K562 (cell line): ENCODE data around the gene IRF9. TPM values are rescaled to one million over a fixed set of nuclear protein-coding genes. Genes with fewer than 3 reads are reported as not detected.

Experiments
- ATAC-seq: fragments of 200-7000 bp; cut with Tn5 transposase; 3 replicates; pipeline ENCODE4 v1.9.1; 2020; ENCODE audit warnings: moderate library complexity
- BruUV-seq: library from RNA; stranded (reverse); fragments of 400-500 nt; replicated peaks from 2 replicates; lab custom pipeline; 2021; lab: Mats Ljungman, UMichigan
- CTCF ChIA-PET: fragments of 300-600 bp; formaldehyde crosslinking; extraction: SDS; loops from one replicate; lab custom pipeline; 2021; ENCODE audit warnings: low intra/inter-chr PET ratio; lab: Yijun Ruan, JAX
- POLR2A ChIA-PET: fragments of 300-600, 350-650 bp; sonication (Branson Sonifier 250); formaldehyde crosslinking; extraction: SDS; loops from one replicate; lab custom pipeline; 2021; ENCODE audit warnings: antibody characterized with exemption, inconsistent platforms; lab: Yijun Ruan, JAX
- DNase-seq, 4 experiments: peaks; one replicate each; pipeline versions ENCODE4 v3.0.0 to v3.0.0-alpha.2; 2011 to 2018; ENCODE audit warnings: low spot score in 3 of 4, mixed read lengths in 3 of 4; ENCODE audit errors: extremely low read depth in 1 of 4
- FAIRE-seq: peaks from 2 replicates; lab custom pipeline; 2011; peaks lifted over from hg19 to GRCh38; lab: Jason Lieb, UNC
- H2AFZ ChIP-seq: 2 replicates; pipeline ENCODE4 v1.6.0; 2011; ENCODE audit warnings: low read depth, low read length, control low read depth, inconsistent platforms
- H3K27ac ChIP-seq: fragments of 200-600 bp; 3 replicates; pipeline ENCODE4 v1.8.0; 2011; ENCODE audit warnings: low read depth, mild to moderate bottlenecking, control low read depth, inconsistent platforms, low read length, moderate library complexity, mixed read lengths; ENCODE audit errors: extremely low read depth
- H3K27me3 ChIP-seq, 2 experiments: fragments of 300-600 bp in 1 of 2; 2 replicates in 1 of 2; 3 replicates in 1 of 2; pipeline versions ENCODE4 v1.6.0 to v1.8.0; 2011; ENCODE audit warnings: inconsistent platforms in 2 of 2, low read length in 2 of 2, mild to moderate bottlenecking in 1 of 2, mixed read lengths in 1 of 2, moderate library complexity in 1 of 2; ENCODE audit not compliant: control insufficient read depth in 2 of 2, insufficient read depth in 2 of 2
- H3K36me3 ChIP-seq: fragments of 300-600 bp; 3 replicates; pipeline ENCODE4 v1.8.0; 2011; ENCODE audit warnings: mild to moderate bottlenecking, low read length, inconsistent platforms; ENCODE audit not compliant: control insufficient read depth, insufficient read depth
- H3K4me1 ChIP-seq, 2 experiments: fragments of 200-600 bp in 1 of 2; replicated peaks in 1 of 2; 2 replicates in 1 of 2; 3 replicates in 1 of 2; pipeline versions ENCODE4 v1.5.1 to v1.8.0; 2011; ENCODE audit warnings: inconsistent platforms in 2 of 2, low read length in 2 of 2, mild to moderate bottlenecking in 1 of 2, mixed read lengths in 1 of 2, moderate library complexity in 1 of 2; ENCODE audit not compliant: control insufficient read depth in 2 of 2, insufficient read depth in 2 of 2
- H3K4me2 ChIP-seq: 2 replicates; pipeline ENCODE4 v1.6.1; 2011; ENCODE audit warnings: low read length, control low read depth, inconsistent platforms, mixed read lengths; ENCODE audit not compliant: insufficient read depth
- H3K4me3 ChIP-seq: fragments of 200-600 bp; sonication (generic), shearing (Covaris generic); 2 replicates; pipeline ENCODE4 v1.5.1; 2016; ENCODE audit warnings: control low read depth, inconsistent platforms
- H3K79me2 ChIP-seq: fragments of 200-600 bp; 3 replicates; pipeline ENCODE4 v1.8.0; 2011; ENCODE audit warnings: low read length, inconsistent platforms; ENCODE audit not compliant: control insufficient read depth, insufficient read depth
- H3K9ac ChIP-seq, 2 experiments: 2 replicates each; pipeline versions ENCODE4 v1.6.0 to v1.6.1; 2011; ENCODE audit warnings: low read depth in 2 of 2, low read length in 2 of 2, control low read depth in 1 of 2, inconsistent platforms in 1 of 2, mild to moderate bottlenecking in 1 of 2, mixed read lengths in 1 of 2; ENCODE audit not compliant: insufficient read depth in 1 of 2
- H3K9me1 ChIP-seq: one replicate; pipeline ENCODE4 v1.6.0; 2011; ENCODE audit warnings: inconsistent platforms, mild to moderate bottlenecking, low read length, moderate library complexity; ENCODE audit not compliant: control insufficient read depth, insufficient read depth
- H3K9me3 ChIP-seq: replicated peaks from 2 replicates; pipeline ENCODE4 v1.5.1; 2011; ENCODE audit warnings: low read depth, low read length, inconsistent platforms; ENCODE audit not compliant: control insufficient read depth, insufficient read depth
- H4K20me1 ChIP-seq: replicated peaks from 2 replicates; pipeline ENCODE4 v1.6.1; 2011; ENCODE audit warnings: low read length, inconsistent platforms, mixed read lengths; ENCODE audit not compliant: control insufficient read depth, insufficient read depth
- FIP1L1 ChIP-seq: fragments of 200-400 bp; formaldehyde crosslinking; IDR thresholded peaks from 2 replicates; pipeline ENCODE4 v1.6.1; 2018; ENCODE audit warnings: mild to moderate bottlenecking, low read depth, low read length; ENCODE audit not compliant: poor library complexity, severe bottlenecking
- IRF2 ChIP-seq: sonication (generic); formaldehyde crosslinking; IDR thresholded peaks from 2 replicates; pipeline ENCODE4 v1.8.1; 2022; ENCODE audit warnings: mild to moderate bottlenecking, missing genetic modification reagents
- JUNB ChIP-seq: fragments of 450-650 bp; formaldehyde crosslinking; conservative IDR thresholded peaks from 2 replicates; pipeline ENCODE4 v1.4.0; 2020; ENCODE audit warnings: mild to moderate bottlenecking
- PCBP1 ChIP-seq: fragments of 200-400 bp; formaldehyde crosslinking; IDR thresholded peaks from 2 replicates; pipeline ENCODE4 v1.6.1; 2018; ENCODE audit warnings: mild to moderate bottlenecking, low read depth, low read length; ENCODE audit not compliant: poor library complexity, severe bottlenecking
- RBM22 ChIP-seq: fragments of 200-400 bp; formaldehyde crosslinking; IDR thresholded peaks from 2 replicates; pipeline ENCODE4 v1.6.1; 2018; ENCODE audit warnings: low read length, low read depth; ENCODE audit not compliant: poor library complexity, severe bottlenecking
- RFX5 ChIP-seq: IDR thresholded peaks from 2 replicates; pipeline ENCODE4 v1.6.1; 2011; ENCODE audit warnings: low read depth, mild to moderate bottlenecking, improper control_type of control experiment, low read length
- SP2 ChIP-seq: IDR thresholded peaks from 2 replicates; pipeline ENCODE4 v1.6.1; 2011; ENCODE audit warnings: mild to moderate bottlenecking, low read depth, low read length, moderate library complexity; ENCODE audit not compliant: poor library complexity, severe bottlenecking; ENCODE audit errors: extremely low read depth
- THRB ChIP-seq: fragments of 450-650 bp; formaldehyde crosslinking; conservative IDR thresholded peaks from 2 replicates; pipeline ENCODE4 v1.4.0; 2022; ENCODE audit warnings: mild to moderate bottlenecking, missing genetic modification characterization
- ZNF584 ChIP-seq: fragments of 200-800 bp; sonication (Bioruptor generic); IDR thresholded peaks from 2 replicates; pipeline ENCODE4 v1.6.1; 2016; ENCODE audit warnings: low read depth, mild to moderate bottlenecking, missing genetic modification characterization, missing compliant biosample characterization
- WGBS: fragments of 100-300 bp; shearing (Covaris generic); methylation state at CpG from one replicate; pipeline ENCODE4 v1.1.6; 2016; ENCODE audit warnings: low coverage, mixed read lengths; ENCODE audit not compliant: insufficient coverage; ENCODE audit errors: missing lambda C conversion rate; 5-methylcytosine and 5-hydroxymethylcytosine counted together
- in situ Hi-C: fragments of 300-500 bp; cut with MboI; formaldehyde crosslinking; loops from 4 replicates; pipeline ENCODE4 v1.15.0; 2018; ENCODE audit warnings: inconsistent platforms, mixed read lengths
- intact Hi-C: fragments of 100-400 bp; cut with micrococcal nuclease; formaldehyde crosslinking; loops from 2 replicates; pipeline ENCODE4 v1.14.2; 2022
- polyA plus RNA-seq, 8 experiments: library from polyadenylated mRNA; depleted of rRNA in 4 of 8; stranded (reverse) in 5 of 8; unstranded in 3 of 8; fragments of >200 nt; fragmentation: Nextera tagmentation in 2 of 8; fragmentation: Illumina TruSeq in 1 of 8; extraction: Ambion mirVana in 2 of 8; extraction: Trizol in 1 of 8; gene quantifications; 2 replicates each; pipeline versions ENCODE4 v1.2.1 to v1.2.3, GENCODE V29; 2011 to 2014; ENCODE audit warnings: inconsistent platforms in 1 of 8, missing spikeins in 1 of 8
- total RNA-seq, 7 experiments: library from RNA; depleted of rRNA in 6 of 7; stranded (reverse); fragments of >200 nt in 6 of 7; fragmentation: Illumina TruSeq in 2 of 7; extraction: Trizol in 2 of 7; gene quantifications; 2 replicates each; pipeline versions ENCODE4 v1.2.1 to v1.2.3, GENCODE V29; 2011 to 2021; ENCODE audit warnings: low replicate concordance in 1 of 7
- TF ChIP-seq, protein P1 (sequence below): sonication (generic); IDR thresholded peaks from 2 replicates; pipeline ENCODE4 v1.6.1; 2016

IRF9 gene
- total and polyA plus RNA-seq, 9 of the 15 experiments (the other 6 are each of a cell fraction or from before 2014, with no cell fraction given): 0.79 to 14.8 (median 6.1) TPM

DNA sequence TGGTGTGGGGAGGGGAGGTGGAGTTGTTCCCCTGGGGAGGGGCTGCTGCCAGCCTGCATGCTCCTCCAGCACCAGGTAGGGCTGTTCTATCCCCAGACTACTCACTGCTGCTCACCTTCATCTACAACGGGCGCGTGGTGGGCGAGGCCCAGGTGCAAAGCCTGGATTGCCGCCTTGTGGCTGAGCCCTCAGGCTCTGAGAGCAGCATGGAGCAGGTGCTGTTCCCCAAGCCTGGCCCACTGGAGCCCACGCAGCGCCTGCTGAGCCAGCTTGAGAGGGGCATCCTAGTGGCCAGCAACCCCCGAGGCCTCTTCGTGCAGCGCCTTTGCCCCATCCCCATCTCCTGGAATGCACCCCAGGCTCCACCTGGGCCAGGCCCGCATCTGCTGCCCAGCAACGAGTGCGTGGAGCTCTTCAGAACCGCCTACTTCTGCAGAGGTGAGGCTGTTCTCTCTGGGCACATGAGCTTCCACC, 3.5 kb downstream of the IRF9 start (continued):
- no peak for TF ChIP-seq THRB (CRISPR knock-in tag)

- no peak overlapping the region for H3K27ac ChIP-seq
These were observed 4.7 kb downstream of the IRF9 start for GRCh38 chr14:24165785-24166184.

More at GRCh38 chr14:24165785-24166184, 4.7 kb downstream of the IRF9 start:
- in situ Hi-C loops: no loop called here
- Histone ChIP-seq H2AFZ (no peak overlapping the region), H3K9me1 (no peaks in the 10 kb centered on the region), H3K36me3 (peaks cover 40% of the 10 kb centered on the region; the same call in 2 of the 3 replicates), H4K20me1 (no peaks in the 10 kb centered on the region), H3K27me3 (no peaks in the 10 kb centered on the region), H3K4me2 (no peak overlapping the region), H3K4me1 (peaks cover 5 to 13% of the 10 kb centered on the region in 2 experiments; a peak in 4 of 5 replicates), H3K4me3 (no peak overlapping the region), H3K79me2 (peaks cover 10% of the 10 kb centered on the region; the same call in 2 of the 3 replicates), H3K9ac (no peak overlapping the region; a peak in 1 of 4 replicates), H3K9me3 (no peaks in the 10 kb centered on the region)
- TF ChIP-seq FIP1L1 (no peak), IRF2 (CRISPR knock-in tag) (no peak), RFX5 (no peak), JUNB (CRISPR knock-in tag) (no peak), SP2 (no peak), PCBP1 (no peak), ZNF584 (CRISPR knock-in tag) (no peak), RBM22 (no peak)
- TF ChIP-seq, protein P1, sequence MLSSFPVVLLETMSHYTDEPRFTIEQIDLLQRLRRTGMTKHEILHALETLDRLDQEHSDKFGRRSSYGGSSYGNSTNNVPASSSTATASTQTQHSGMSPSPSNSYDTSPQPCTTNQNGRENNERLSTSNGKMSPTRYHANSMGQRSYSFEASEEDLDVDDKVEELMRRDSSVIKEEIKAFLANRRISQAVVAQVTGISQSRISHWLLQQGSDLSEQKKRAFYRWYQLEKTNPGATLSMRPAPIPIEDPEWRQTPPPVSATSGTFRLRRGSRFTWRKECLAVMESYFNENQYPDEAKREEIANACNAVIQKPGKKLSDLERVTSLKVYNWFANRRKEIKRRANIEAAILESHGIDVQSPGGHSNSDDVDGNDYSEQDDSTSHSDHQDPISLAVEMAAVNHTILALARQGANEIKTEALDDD: no peak
- no peak for ATAC-seq
- no peak for FAIRE-seq
- intact Hi-C loops: no loop called here
- no TSS peak for BruUV-seq
- CTCF ChIA-PET: no interaction called here
- DNase-seq: no peak
- WGBS: 78% methylated on average over 5 of the region's 5 CpGs
- POLR2A ChIA-PET: no interaction called here
